Stomach smooth muscle (tissue), 2 donors: ENCODE data around the gene LPP.
A peak's percentile ranks its signal among the peaks of the same experiment; 100 is the strongest.

Experiments used
- H3K27ac ChIP-seq: one replicate; pipeline ENCODE4 v1.7.0; 2013; ENCODE audit warnings: mild to moderate bottlenecking, low read length, inconsistent platforms
- H3K27me3 ChIP-seq, 2 donors: one replicate each; pipeline ENCODE4 v1.7.0; 2013; ENCODE audit warnings: low read length in 2 of 2; ENCODE audit not compliant: insufficient read depth in 2 of 2, control insufficient read depth in 1 of 2
- H3K36me3 ChIP-seq, 2 donors: one replicate each; pipeline ENCODE4 v1.7.0; 2013; ENCODE audit warnings: low read length in 2 of 2; ENCODE audit not compliant: control insufficient read depth in 2 of 2, insufficient read depth in 2 of 2
- H3K4me1 ChIP-seq: one replicate; pipeline ENCODE4 v1.7.0; 2013; ENCODE audit warnings: low read length; ENCODE audit not compliant: control insufficient read depth, insufficient read depth
- H3K4me3 ChIP-seq, 2 donors: one replicate each; pipeline ENCODE4 v1.7.0; 2013; ENCODE audit warnings: low read length in 2 of 2
- H3K9ac ChIP-seq, 2 donors: one replicate each; pipeline ENCODE4 v1.7.0; 2013; ENCODE audit warnings: low read length in 2 of 2, mild to moderate bottlenecking in 1 of 2
- H3K9me3 ChIP-seq, 2 donors: one replicate each; pipeline ENCODE4 v1.7.0; 2013; ENCODE audit warnings: low read length in 2 of 2; ENCODE audit not compliant: control insufficient read depth in 2 of 2
- donor health status: healthy.
- donor health status: Pancreatic carcinoma.

The LPP gene

DNA sequence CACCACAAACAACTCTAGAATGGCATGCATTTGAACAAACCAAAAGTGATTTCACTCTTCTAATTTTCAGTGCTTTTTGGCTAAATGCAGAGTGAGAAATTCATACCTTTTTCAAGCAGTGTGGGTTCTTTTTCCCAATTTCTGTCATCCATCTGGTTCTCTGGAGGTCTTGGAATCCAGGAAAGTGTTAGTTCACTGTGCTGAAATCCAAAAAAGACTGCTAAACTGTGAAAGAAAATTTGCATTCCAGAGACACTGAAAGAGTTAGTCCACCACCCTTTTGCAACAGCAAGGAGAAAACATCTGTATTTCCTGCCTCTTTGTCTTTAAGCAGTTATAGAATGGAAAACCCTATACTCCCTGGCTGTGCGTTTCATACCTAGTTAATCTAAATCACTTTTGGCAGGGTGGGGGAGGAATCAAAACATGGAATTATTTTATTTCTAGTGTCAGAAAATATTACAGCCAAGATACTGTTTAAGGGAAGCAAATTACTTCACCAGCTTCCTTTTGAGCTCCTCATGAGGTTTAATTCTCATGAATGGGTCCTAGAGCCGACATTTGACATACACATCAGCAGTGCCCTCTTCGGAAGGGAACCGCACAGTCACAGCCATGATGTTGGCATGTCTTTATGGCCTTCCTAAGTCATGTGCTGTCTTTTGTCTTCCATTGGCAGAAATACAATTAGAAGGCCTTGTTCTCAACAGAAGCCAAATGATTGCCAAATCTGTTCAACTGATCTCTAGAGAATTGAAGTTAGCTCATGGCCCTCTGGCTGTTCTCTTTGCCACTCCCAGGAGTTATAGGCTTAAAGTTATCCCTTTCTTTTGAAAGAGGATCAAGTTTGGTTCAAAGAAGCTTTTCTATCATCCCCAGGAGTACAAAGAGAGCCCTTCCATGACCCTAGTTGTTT, 700.2 kb downstream of the LPP start:
- no peak overlapping the region for H3K4me3 ChIP-seq
- H3K27ac ChIP-seq: peak overlapping the region; percentile 38
- H3K36me3 ChIP-seq: no peaks in the 10 kb centered on the region
- no peak overlapping the region for H3K9ac ChIP-seq
- peaks cover 11% of the 10 kb centered on the region for H3K4me1 ChIP-seq
- no peaks in the 10 kb centered on the region for H3K9me3 ChIP-seq
- H3K27me3 ChIP-seq: no peaks in the 10 kb centered on the region

DNA sequence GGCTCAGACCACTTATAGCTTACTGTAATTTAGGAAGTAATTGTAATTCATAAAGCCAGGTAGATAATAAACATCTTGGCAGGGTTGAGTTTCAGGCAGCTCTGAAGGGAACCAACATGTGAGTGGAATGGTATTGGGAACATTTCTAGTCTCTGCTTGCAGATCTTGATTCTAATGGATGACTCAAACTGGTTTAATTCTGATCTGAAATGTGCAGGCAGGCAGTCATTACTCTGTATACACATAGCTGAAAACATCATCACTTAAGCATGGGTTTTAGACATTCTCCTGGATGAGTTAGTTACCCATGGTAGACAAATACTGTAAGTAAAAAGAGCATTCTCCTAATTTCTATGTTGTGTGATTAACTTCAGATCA, 700.8 kb downstream of the LPP start:
- Histone ChIP-seq H3K4me1 (peaks cover 11% of the 10 kb centered on the region), H3K9me3 (no peaks in the 10 kb centered on the region), H3K36me3 (no peaks in the 10 kb centered on the region), H3K4me3 (no peak overlapping the region), H3K27me3 (no peaks in the 10 kb centered on the region), H3K9ac (no peak overlapping the region), H3K27ac (no peak overlapping the region)

DNA sequence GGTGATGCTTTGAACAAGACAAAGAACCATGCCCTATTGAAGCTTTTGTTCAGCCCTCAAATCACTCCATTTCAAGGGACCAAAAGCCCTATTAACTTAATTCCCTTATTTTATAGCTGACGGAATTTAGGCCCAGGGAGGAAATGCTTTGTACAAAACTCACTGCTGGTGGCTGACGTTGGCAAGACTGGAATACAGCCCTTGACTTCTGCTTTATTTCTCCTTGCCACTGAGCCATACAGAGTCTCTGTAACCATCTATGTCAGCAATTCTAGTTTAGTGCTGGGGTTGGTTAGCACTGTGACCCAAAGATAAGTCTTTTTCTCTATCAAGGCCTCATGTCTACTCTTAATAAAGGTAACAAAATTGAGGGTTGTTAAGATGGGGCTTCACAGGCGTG, 701.7 kb downstream of the LPP start:
- Histone ChIP-seq H3K27ac (no peak overlapping the region), H3K4me1 (peaks cover 11% of the 10 kb centered on the region)

DNA sequence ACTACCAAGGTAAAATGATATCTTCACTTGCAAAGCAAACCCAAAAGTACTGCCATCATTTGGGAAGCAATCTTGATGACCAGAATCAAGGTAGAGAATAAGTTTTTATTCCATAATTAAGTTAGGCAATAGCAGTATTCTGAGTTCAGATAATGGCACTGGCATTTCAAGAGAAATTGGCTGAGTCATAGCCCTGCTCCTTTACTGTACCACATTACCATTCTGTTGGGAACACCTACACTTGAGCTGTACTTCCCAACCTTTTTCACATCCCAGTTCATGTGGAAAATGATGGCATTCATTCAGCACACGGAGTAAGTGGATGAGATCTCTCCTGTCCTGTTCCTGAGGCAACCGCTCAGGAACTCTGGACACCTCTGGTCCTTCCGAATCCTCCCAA, 706.2 kb downstream of the LPP start:
- peaks cover 15% of the 10 kb centered on the region for H3K4me1 ChIP-seq
- no peaks in the 10 kb centered on the region for H3K27me3 ChIP-seq
- H3K27ac ChIP-seq: no peak overlapping the region
- H3K36me3 ChIP-seq: no peaks in the 10 kb centered on the region
- no peak overlapping the region for H3K4me3 ChIP-seq
- no peak overlapping the region for H3K9ac ChIP-seq
- H3K9me3 ChIP-seq: no peaks in the 10 kb centered on the region

More for the DNA sequence above, 701.7 kb downstream of the LPP start:
- Histone ChIP-seq H3K9ac (no peak overlapping the region), H3K9me3 (no peaks in the 10 kb centered on the region), H3K36me3 (no peaks in the 10 kb centered on the region), H3K27me3 (no peaks in the 10 kb centered on the region), H3K4me3 (no peak overlapping the region)

DNA sequence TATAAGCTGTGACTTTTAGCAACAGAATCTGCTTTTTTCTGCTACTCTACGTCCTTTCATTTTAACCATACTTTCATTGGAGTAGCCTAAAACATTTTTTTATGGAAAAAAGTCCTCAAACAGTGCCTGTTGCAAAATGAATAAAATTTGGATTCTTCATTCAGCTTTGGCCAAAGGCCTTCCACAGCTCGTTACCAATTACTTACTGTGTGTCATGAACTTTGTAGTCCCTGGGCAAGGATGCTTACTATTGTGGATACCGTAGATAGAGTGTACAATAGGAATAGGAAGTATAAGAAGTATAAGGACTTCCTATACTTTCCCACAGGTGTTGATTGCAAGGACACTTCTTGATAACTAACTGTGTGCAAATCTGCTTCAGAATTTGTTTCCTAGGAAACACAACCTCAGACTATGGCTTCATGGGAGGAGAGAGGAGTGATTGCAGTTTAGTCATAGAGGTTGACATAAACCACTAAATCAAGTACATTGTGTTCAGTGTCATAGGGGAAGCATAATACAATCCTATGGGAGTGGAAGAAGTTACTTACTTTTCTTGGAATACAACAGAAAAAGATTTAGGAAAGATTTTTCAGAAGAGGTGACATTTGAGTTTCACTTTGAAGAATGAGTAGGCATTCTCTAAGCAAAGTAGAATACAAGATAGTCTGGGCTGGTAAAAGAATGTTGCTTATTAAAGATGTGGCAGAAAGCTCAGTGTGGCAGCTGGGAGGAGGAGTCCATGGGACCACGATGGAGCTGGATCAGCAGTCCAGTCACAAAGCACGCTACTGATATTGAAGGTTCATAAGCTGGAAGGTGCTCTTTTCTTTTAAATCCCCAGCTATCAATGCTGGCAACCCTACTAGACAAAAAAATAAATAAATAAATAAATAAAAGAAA, 708.1 kb downstream of the LPP start:
- H3K9ac ChIP-seq: no peak overlapping the region
- no peak overlapping the region for H3K4me3 ChIP-seq
- H3K27me3 ChIP-seq: no peaks in the 10 kb centered on the region
- peaks cover 15% of the 10 kb centered on the region for H3K4me1 ChIP-seq
- peaks cover 7 to 12% of the 10 kb centered on the region in 2 donors for H3K36me3 ChIP-seq
- H3K27ac ChIP-seq: no peak overlapping the region
- H3K9me3 ChIP-seq: no peaks in the 10 kb centered on the region

DNA sequence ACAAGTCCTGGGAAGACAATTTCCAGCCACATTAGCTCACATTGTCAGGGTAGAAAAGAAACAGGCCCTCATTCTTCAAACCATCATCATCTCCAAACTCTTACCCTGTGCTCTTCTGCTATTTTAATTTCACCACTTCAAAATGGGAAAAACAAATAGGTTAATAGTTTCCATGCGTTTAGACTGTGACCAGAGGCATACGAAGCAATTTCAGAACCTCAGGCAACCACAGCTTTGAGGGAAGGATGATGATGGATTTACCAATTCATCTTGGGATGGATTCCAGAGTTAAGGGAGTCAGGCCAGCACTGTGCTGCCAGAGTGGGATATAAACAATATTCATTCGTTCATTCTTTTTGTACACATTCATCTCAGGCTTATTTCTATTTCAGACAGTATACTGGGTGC, 710.0 kb downstream of the LPP start:
- H3K27ac ChIP-seq: peak overlapping the region; percentile 0
- H3K9ac ChIP-seq: no peak overlapping the region
- H3K27me3 ChIP-seq: no peaks in the 10 kb centered on the region
- no peak overlapping the region for H3K4me3 ChIP-seq
- H3K9me3 ChIP-seq: no peaks in the 10 kb centered on the region
- H3K36me3 ChIP-seq: peaks cover 13 to 14% of the 10 kb centered on the region in 2 donors
- peaks cover 23% of the 10 kb centered on the region for H3K4me1 ChIP-seq

DNA sequence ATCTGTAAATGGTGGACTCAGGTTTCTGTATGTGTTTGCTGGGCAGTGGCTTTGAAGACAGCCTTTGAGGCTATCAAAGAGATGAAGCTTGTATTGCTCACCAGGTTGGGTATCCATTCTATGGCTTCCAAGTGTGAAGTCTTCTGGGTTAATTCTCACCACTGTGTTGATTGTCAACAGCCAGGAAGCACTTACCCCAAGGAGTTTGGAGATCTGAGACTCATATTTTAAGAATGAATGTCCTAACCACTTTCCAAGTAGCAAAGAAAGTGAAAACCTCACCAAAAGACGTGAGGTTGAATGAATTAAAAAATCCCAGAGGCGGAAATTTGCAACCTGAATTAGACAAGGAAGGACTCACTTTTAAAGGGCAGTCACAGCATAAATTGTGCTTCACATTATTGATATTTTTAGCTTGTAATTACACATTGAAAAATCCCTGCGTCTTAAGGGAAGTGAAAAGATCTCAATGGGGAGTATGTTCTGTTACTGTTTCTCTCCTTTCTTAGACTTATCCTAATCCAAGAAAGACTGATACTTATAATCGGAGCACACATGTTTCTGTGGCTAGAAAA, 713.8 kb downstream of the LPP start:
- H3K4me1 ChIP-seq: peaks cover 23% of the 10 kb centered on the region
- H3K27me3 ChIP-seq: no peaks in the 10 kb centered on the region
- H3K4me3 ChIP-seq: no peak overlapping the region
- no peaks in the 10 kb centered on the region for H3K9me3 ChIP-seq
- peaks cover 19 to 22% of the 10 kb centered on the region in 2 donors for H3K36me3 ChIP-seq
- H3K9ac ChIP-seq: no peak overlapping the region
- no peak overlapping the region for H3K27ac ChIP-seq

DNA sequence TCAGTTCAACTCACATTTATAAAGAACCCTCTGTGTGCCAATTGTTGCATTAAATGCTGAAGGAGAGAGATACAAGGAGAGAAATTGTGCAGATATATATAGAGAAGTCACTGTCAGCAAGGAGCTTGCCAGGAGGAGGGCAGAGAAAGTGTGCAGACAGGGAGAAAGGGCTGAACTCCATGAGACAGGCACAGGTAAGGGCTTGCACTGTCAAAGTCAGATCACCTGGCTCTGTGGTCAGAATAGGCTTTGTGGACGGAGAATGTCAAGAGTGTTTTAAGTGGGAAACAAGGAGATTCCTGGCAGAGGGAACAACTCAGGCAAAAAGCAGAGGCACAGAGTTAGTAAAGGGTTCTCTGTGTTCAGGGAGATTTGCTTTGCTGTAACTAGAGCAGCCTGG, 714.8 kb downstream of the LPP start:
- no peak overlapping the region for H3K4me3 ChIP-seq
- no peak overlapping the region for H3K27ac ChIP-seq
- peaks cover 16% of the 10 kb centered on the region for H3K4me1 ChIP-seq
- peaks cover 27 to 29% of the 10 kb centered on the region in 2 donors for H3K36me3 ChIP-seq
- no peaks in the 10 kb centered on the region for H3K9me3 ChIP-seq
- H3K9ac ChIP-seq: no peak overlapping the region
- H3K27me3 ChIP-seq: no peaks in the 10 kb centered on the region

DNA sequence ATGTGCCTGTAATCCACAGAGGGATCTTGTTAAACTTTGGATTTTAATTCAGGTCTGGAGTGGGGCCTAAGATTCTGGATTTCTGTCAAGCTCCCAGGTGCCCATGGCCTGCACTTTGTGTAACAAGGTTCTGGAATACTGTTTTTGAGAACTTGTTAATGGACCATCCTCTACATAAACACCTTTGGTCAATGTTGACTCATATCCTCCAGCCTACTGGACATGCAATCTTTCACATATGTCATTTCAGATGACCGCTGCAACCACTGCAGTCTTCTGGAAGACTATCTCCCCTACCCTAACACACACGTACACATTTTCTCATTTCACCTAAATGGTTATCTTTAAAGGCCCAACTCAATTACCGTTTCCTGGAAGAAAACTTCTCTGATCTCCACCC, 715.7 kb downstream of the LPP start:
- Histone ChIP-seq H3K9ac (no peak overlapping the region), H3K27ac (no peak overlapping the region), H3K27me3 (no peaks in the 10 kb centered on the region), H3K4me3 (no peak overlapping the region), H3K9me3 (no peaks in the 10 kb centered on the region), H3K4me1 (peaks cover 9% of the 10 kb centered on the region), H3K36me3 (peaks cover 35% of the 10 kb centered on the region in 2 donors)

DNA sequence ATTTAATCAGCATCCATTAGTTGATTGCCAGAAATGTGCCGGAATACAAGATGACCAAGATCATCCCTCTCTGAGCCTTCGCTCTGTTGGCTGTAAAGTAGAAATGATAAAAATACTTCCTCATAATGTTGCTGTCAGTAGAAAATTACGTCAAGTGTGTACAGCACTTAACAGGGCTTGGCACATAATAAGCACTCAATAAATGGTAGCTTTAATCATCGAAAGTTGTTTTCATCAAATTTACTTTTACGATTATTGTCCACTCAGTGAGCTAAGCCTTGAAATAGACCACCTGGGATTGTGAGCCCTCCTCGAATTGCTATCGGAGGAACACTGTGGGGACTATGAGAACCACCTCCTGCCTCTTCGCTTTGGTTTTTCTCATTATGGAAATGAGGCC, 716.5 kb downstream of the LPP start:
- peaks cover 41% of the 10 kb centered on the region in 2 donors for H3K36me3 ChIP-seq
- H3K27me3 ChIP-seq: no peaks in the 10 kb centered on the region
- H3K9ac ChIP-seq: no peak overlapping the region
- H3K4me1 ChIP-seq: peaks cover 8% of the 10 kb centered on the region
- no peak overlapping the region for H3K27ac ChIP-seq
- H3K4me3 ChIP-seq: no peak overlapping the region
- H3K9me3 ChIP-seq: no peaks in the 10 kb centered on the region
